ENCODE data around the gene BCAP31.

The BCAP31 gene

DNA sequence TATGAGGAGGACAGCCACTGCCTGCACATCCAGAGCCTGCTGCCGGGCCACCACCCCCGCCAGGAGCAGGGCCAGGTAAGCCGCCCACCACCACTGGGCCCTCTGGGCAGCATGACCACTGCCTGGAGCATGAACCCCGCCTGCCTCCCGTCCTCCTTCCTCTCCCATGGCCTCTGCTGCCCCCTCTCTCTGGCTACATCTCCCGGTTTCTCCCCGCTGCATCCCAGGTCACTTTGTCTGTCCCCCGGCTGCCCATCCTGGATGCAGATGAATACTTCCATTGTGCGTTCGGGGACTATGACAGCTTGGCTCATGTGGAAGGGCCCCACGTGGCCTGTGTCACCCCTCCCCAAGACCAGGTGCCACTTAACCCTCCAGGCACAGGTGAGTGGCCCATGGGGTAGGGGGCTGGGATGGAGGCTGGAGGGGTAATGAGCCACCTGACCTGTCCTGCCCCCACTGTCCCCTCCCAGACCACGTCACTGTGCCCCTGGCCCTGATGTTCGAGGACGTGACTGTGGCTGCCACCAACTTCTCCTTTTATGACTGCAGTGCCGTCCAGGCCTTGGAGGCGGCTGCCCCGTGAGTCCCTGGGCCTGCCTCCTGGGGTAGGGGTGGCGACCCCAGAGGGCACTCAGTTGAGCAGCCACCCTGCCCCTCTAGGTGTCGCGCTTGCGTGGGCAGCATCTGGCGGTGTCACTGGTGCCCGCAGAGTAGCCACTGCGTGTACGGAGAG lies 45.8 kb upstream of the BCAP31 start:
- no peak for TF ChIP-seq YY1 (IDR thresholded peaks at IDR 0.05; ENCODE audit: insufficient read depth, insufficient read length)
- no peak for TF ChIP-seq ZNF274 (IDR thresholded peaks at IDR 0.05; ENCODE audit: low read depth, low read length)
- TF ChIP-seq SUZ12 (IDR thresholded peaks at IDR 0.05; ENCODE audit: extremely low read depth, insufficient read depth, insufficient read length): no peak
- Histone ChIP-seq H3K9me3 (ENCODE audit: insufficient read depth, low read length) (no peaks in the 10 kb centered on the region), H3K36me3 (ENCODE audit: insufficient read depth, insufficient read length, low read length) (no peaks in the 10 kb centered on the region), H3K4me1 (ENCODE audit: insufficient read depth, insufficient read length) (no peaks in the 10 kb centered on the region), H3K4me3 (ENCODE audit: insufficient read length, low read depth) (no peak overlapping the region), H3K9ac (ENCODE audit: insufficient read length, low read depth) (no peak overlapping the region), H3K27me3 (ENCODE audit: insufficient read depth, insufficient read length) (no peaks in the 10 kb centered on the region)
- no peak for DNase-seq (ENCODE audit: low read depth, low spot score)

- no peak for DNase-seq (ENCODE audit: low read depth, low spot score)
- no peaks in the 10 kb centered on the region for H3K9me3 ChIP-seq (ENCODE audit: insufficient read depth, low read length)
- TF ChIP-seq SUZ12 (IDR thresholded peaks at IDR 0.05; ENCODE audit: extremely low read depth, insufficient read depth, insufficient read length) (no peak), ZNF274 (IDR thresholded peaks at IDR 0.05; ENCODE audit: low read depth, low read length) (no peak)
- no peaks in the 10 kb centered on the region for H3K36me3 ChIP-seq (ENCODE audit: insufficient read depth, insufficient read length, low read length)
- no peaks in the 10 kb centered on the region for H3K27me3 ChIP-seq (ENCODE audit: insufficient read depth, insufficient read length)
- H3K4me1 ChIP-seq (ENCODE audit: insufficient read depth, insufficient read length): peaks cover 2% of the 10 kb centered on the region
- no peak overlapping the region for H3K4me3 ChIP-seq (ENCODE audit: insufficient read length, low read depth)
- no peak overlapping the region for H3K9ac ChIP-seq (ENCODE audit: insufficient read length, low read depth)
These were observed 45.1 kb upstream of the BCAP31 start for GRCh38 chrX:153769158-153769864.

- Histone ChIP-seq H3K9me3 (ENCODE audit: insufficient read depth, low read length) (no peaks in the 10 kb centered on the region), H3K4me1 (ENCODE audit: insufficient read depth, insufficient read length) (peaks cover 2% of the 10 kb centered on the region), H3K9ac (ENCODE audit: insufficient read length, low read depth) (no peak overlapping the region), H3K36me3 (ENCODE audit: insufficient read depth, insufficient read length, low read length) (no peaks in the 10 kb centered on the region), H3K4me3 (ENCODE audit: insufficient read length, low read depth) (no peak overlapping the region), H3K27me3 (ENCODE audit: insufficient read depth, insufficient read length) (no peaks in the 10 kb centered on the region)
- DNase-seq (ENCODE audit: low read depth, low spot score): no peak
- TF ChIP-seq ZNF274 (IDR thresholded peaks at IDR 0.05; ENCODE audit: low read depth, low read length) (no peak), YY1 (IDR thresholded peaks at IDR 0.05; ENCODE audit: insufficient read depth, insufficient read length) (no peak), SUZ12 (IDR thresholded peaks at IDR 0.05; ENCODE audit: extremely low read depth, insufficient read depth, insufficient read length) (no peak)
These were observed 44.3 kb upstream of the BCAP31 start for GRCh38 chrX:153768311-153769157.

DNA sequence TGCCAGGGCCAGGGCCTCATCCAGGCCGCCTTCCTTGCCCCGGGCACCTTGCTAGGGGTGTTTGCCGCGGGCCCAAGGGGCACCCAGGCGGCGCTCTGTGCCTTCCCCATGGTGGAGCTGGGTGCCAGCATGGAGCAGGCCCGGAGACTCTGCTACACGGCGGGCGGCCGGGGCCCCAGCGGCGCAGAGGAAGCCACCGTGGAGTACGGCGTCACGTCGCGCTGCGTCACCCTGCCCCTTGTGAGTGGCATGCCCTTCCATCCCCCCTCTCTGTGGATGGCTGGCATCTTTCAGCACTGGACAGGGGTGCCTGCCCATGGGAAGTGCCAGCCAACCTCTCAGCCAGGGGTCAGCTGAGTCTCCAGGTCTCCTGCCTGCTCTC lies 43.5 kb upstream of the BCAP31 start:
- H3K27me3 ChIP-seq (ENCODE audit: insufficient read depth, insufficient read length): no peaks in the 10 kb centered on the region
- no peaks in the 10 kb centered on the region for H3K36me3 ChIP-seq (ENCODE audit: insufficient read depth, insufficient read length, low read length)
- peaks cover 2% of the 10 kb centered on the region for H3K4me1 ChIP-seq (ENCODE audit: insufficient read depth, insufficient read length)
- no peaks in the 10 kb centered on the region for H3K9me3 ChIP-seq (ENCODE audit: insufficient read depth, low read length)
- H3K9ac ChIP-seq (ENCODE audit: insufficient read length, low read depth): no peak overlapping the region
- no peak for TF ChIP-seq ZNF274 (IDR thresholded peaks at IDR 0.05; ENCODE audit: low read depth, low read length)
- no peak for TF ChIP-seq SUZ12 (IDR thresholded peaks at IDR 0.05; ENCODE audit: extremely low read depth, insufficient read depth, insufficient read length)
- TF ChIP-seq YY1 (IDR thresholded peaks at IDR 0.05; ENCODE audit: insufficient read depth, insufficient read length): no peak
- DNase-seq (ENCODE audit: low read depth, low spot score): no peak
- H3K4me3 ChIP-seq (ENCODE audit: insufficient read length, low read depth): no peak overlapping the region

GRCh38 chrX:153766871-153767673 lies 42.9 kb upstream of the BCAP31 start:
- no peak overlapping the region for H3K9ac ChIP-seq (ENCODE audit: insufficient read length, low read depth)
- peaks cover 2% of the 10 kb centered on the region for H3K4me1 ChIP-seq (ENCODE audit: insufficient read depth, insufficient read length)
- TF ChIP-seq YY1 (IDR thresholded peaks at IDR 0.05; ENCODE audit: insufficient read depth, insufficient read length) (no peak), SUZ12 (IDR thresholded peaks at IDR 0.05; ENCODE audit: extremely low read depth, insufficient read depth, insufficient read length) (no peak), ZNF274 (IDR thresholded peaks at IDR 0.05; ENCODE audit: low read depth, low read length) (no peak)
- no peaks in the 10 kb centered on the region for H3K27me3 ChIP-seq (ENCODE audit: insufficient read depth, insufficient read length)
- H3K4me3 ChIP-seq (ENCODE audit: insufficient read length, low read depth): no peak overlapping the region
- no peaks in the 10 kb centered on the region for H3K36me3 ChIP-seq (ENCODE audit: insufficient read depth, insufficient read length, low read length)
- H3K9me3 ChIP-seq (ENCODE audit: insufficient read depth, low read length): no peaks in the 10 kb centered on the region
- DNase-seq (ENCODE audit: low read depth, low spot score): no peak

- Histone ChIP-seq H3K9ac (ENCODE audit: insufficient read length, low read depth) (peak overlapping the region; percentile 50), H3K4me1 (ENCODE audit: insufficient read depth, insufficient read length) (peaks cover 2% of the 10 kb centered on the region)
- TF ChIP-seq ZNF274 (IDR thresholded peaks at IDR 0.05; ENCODE audit: low read depth, low read length) (no peak), SUZ12 (IDR thresholded peaks at IDR 0.05; ENCODE audit: extremely low read depth, insufficient read depth, insufficient read length) (no peak), YY1 (IDR thresholded peaks at IDR 0.05; ENCODE audit: insufficient read depth, insufficient read length) (no peak)
These were observed 42.1 kb upstream of the BCAP31 start for GRCh38 chrX:153766098-153766817.

More at GRCh38 chrX:153766098-153766817, 42.1 kb upstream of the BCAP31 start:
- H3K4me3 ChIP-seq (ENCODE audit: insufficient read length, low read depth): peak overlapping the region; percentile 24
- H3K36me3 ChIP-seq (ENCODE audit: insufficient read depth, insufficient read length, low read length): no peaks in the 10 kb centered on the region
- H3K27me3 ChIP-seq (ENCODE audit: insufficient read depth, insufficient read length): no peaks in the 10 kb centered on the region
- DNase-seq (ENCODE audit: low read depth, low spot score): peak; percentile 13
- no peaks in the 10 kb centered on the region for H3K9me3 ChIP-seq (ENCODE audit: insufficient read depth, low read length)
